ENCODE data around the gene FBXO2. TPM values are rescaled to one million over a fixed set of nuclear protein-coding genes. Genes with fewer than 3 reads are reported as not detected.

Gene FBXO2
- total RNA-seq, 1 donor from 2014 or later, result 0.61 TPM

- no peaks in the 10 kb centered on the region for H3K9me3 Mint-ChIP-seq
- no peaks in the 10 kb centered on the region for H3K36me3 Mint-ChIP-seq (ENCODE audit: low read depth)
- H3K4me3 Mint-ChIP-seq, result no peak overlapping the region
- DNase-seq (ENCODE audit: low read depth, low spot score), result no peak
- TF ChIP-seq, protein P1, sequence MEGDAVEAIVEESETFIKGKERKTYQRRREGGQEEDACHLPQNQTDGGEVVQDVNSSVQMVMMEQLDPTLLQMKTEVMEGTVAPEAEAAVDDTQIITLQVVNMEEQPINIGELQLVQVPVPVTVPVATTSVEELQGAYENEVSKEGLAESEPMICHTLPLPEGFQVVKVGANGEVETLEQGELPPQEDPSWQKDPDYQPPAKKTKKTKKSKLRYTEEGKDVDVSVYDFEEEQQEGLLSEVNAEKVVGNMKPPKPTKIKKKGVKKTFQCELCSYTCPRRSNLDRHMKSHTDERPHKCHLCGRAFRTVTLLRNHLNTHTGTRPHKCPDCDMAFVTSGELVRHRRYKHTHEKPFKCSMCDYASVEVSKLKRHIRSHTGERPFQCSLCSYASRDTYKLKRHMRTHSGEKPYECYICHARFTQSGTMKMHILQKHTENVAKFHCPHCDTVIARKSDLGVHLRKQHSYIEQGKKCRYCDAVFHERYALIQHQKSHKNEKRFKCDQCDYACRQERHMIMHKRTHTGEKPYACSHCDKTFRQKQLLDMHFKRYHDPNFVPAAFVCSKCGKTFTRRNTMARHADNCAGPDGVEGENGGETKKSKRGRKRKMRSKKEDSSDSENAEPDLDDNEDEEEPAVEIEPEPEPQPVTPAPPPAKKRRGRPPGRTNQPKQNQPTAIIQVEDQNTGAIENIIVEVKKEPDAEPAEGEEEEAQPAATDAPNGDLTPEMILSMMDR (conservative IDR thresholded peaks at IDR 0.05), result no peak
- peaks cover 68% of the 10 kb centered on the region for H3K27me3 Mint-ChIP-seq (ENCODE audit: low read depth)
- H3K27ac Mint-ChIP-seq (ENCODE audit: unreplicated experiment), result no peak overlapping the region
- H3K4me1 Mint-ChIP-seq, result peaks cover 7% of the 10 kb centered on the region
These were observed 6.2 kb downstream of the FBXO2 start for GRCh38 chr1:11648039-11648438.

GRCh38 chr1:11647333-11647732 is 6.9 kb downstream of the FBXO2 start:
- TF ChIP-seq, protein P1 (conservative IDR thresholded peaks at IDR 0.05), result no peak
- Mint-ChIP-seq H3K36me3 (ENCODE audit: low read depth) (no peaks in the 10 kb centered on the region), H3K9me3 (no peaks in the 10 kb centered on the region), H3K27ac (ENCODE audit: unreplicated experiment) (no peak overlapping the region), H3K4me1 (peaks cover 7% of the 10 kb centered on the region), H3K4me3 (no peak overlapping the region), H3K27me3 (ENCODE audit: low read depth) (peaks cover 64% of the 10 kb centered on the region)
- DNase-seq (ENCODE audit: low read depth, low spot score), result no peak

DNA sequence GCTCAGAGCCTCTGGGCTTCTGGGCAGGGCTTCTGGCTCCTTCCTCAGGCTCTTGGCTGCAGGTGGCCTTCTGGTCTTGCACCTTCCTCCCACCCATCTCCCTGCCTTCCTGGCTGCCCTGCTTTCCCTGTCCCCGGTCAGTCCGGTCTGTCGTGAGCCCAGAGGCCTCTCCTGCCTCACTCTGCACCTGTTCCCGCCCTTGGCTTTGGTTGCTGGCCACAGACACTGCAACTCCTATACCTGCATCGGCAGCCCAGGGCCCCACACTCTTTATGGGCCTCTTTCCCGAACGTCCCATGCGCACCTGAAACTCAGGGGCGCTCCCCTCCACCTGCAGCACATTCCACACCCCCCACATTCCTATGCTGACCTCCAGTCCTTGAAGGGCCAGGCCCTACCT is 7.9 kb downstream of the FBXO2 start:
- no peak overlapping the region for H3K27ac Mint-ChIP-seq (ENCODE audit: unreplicated experiment)
- H3K36me3 Mint-ChIP-seq (ENCODE audit: low read depth), result no peaks in the 10 kb centered on the region
- no peak overlapping the region for H3K4me3 Mint-ChIP-seq
- DNase-seq (ENCODE audit: low read depth, low spot score), result no peak
- H3K27me3 Mint-ChIP-seq (ENCODE audit: low read depth), result peaks cover 54% of the 10 kb centered on the region
- no peaks in the 10 kb centered on the region for H3K9me3 Mint-ChIP-seq
- peaks cover 7% of the 10 kb centered on the region for H3K4me1 Mint-ChIP-seq
- TF ChIP-seq, protein P1 (conservative IDR thresholded peaks at IDR 0.05), result no peak

- Mint-ChIP-seq H3K27ac (ENCODE audit: unreplicated experiment) (no peak overlapping the region), H3K9me3 (no peaks in the 10 kb centered on the region), H3K36me3 (ENCODE audit: low read depth) (no peaks in the 10 kb centered on the region), H3K27me3 (ENCODE audit: low read depth) (peaks cover 49% of the 10 kb centered on the region), H3K4me3 (no peak overlapping the region), H3K4me1 (peaks cover 2% of the 10 kb centered on the region)
- peak; percentile 88 for DNase-seq (ENCODE audit: low read depth, low spot score)
- TF ChIP-seq, protein P1 (conservative IDR thresholded peaks at IDR 0.05), result peak; percentile 85
These were observed 8.5 kb downstream of the FBXO2 start for GRCh38 chr1:11645670-11646265.

- TF ChIP-seq, protein P1 (conservative IDR thresholded peaks at IDR 0.05), result no peak
- Mint-ChIP-seq H3K36me3 (ENCODE audit: low read depth) (no peaks in the 10 kb centered on the region), H3K27ac (ENCODE audit: unreplicated experiment) (no peak overlapping the region), H3K4me3 (no peak overlapping the region), H3K4me1 (no peaks in the 10 kb centered on the region), H3K27me3 (ENCODE audit: low read depth) (peaks cover 45% of the 10 kb centered on the region), H3K9me3 (no peaks in the 10 kb centered on the region)
- DNase-seq (ENCODE audit: low read depth, low spot score), result no peak
These were observed 9.0 kb downstream of the FBXO2 start for GRCh38 chr1:11645270-11645669.

Measured in neural crest cell (in vitro differentiated cells).